Adrenal gland (tissue), 5 donors: ENCODE measurements around the gene SLC6A11.

Experiments
- POLR2A ChIP-seq, 2 donors: fragments of 450-650 bp; IDR thresholded peaks; one replicate each; pipeline ENCODE4 v1.6.1; 2017; ENCODE audit warnings: antibody characterized with exemption in 2 of 2, mild to moderate bottlenecking in 2 of 2, moderate library complexity in 1 of 2
- TF ChIP-seq, protein P1 (sequence below), 6 experiments: fragments of 450-650 bp in 4 of 6; fragments of 200-600 bp in 2 of 6; sonication (generic) in 1 of 6; IDR thresholded peaks; 1 replicate in 5 of 6; 2 replicates in 1 of 6; pipeline versions ENCODE4 v1.5.1 to v1.8.0; 2016 to 2021; ENCODE audit warnings: antibody characterized with exemption in 6 of 6, mild to moderate bottlenecking in 2 of 6, moderate library complexity in 1 of 6
- donor health status: DM: no; HTN: no; CAD: no.

DNA sequence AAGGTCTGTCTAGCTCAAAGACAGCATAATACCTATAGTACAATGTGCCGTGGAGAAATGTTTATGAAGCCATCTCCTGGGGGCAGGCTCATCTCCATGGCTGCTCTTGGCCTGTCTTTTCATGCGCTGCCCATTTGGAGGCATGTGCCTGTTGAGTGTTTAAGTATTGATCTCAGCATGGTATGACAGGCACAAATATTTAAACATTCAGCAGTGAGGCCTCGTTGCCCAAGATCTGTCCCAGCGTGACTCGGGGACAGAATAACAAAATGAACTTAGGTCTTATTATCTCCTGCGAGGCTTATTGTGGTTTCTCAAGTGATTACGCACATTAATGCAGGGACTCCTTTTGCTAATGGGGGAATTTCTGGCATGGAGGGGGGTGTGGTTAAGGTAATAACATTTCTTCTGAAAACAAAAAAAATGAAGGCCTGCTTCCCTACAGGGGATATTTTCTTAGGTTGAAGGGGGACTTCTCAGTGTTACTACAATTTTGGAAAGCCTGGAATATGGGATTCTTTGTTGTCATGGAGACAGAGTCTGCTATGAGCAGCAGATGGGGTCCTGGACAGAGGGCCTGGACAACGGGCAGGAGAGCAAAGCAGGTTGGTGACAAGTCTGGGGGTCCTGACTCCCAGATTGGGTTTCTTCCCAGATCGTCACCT, 172.1 kb downstream of the SLC6A11 start:
- TF ChIP-seq, protein P1, sequence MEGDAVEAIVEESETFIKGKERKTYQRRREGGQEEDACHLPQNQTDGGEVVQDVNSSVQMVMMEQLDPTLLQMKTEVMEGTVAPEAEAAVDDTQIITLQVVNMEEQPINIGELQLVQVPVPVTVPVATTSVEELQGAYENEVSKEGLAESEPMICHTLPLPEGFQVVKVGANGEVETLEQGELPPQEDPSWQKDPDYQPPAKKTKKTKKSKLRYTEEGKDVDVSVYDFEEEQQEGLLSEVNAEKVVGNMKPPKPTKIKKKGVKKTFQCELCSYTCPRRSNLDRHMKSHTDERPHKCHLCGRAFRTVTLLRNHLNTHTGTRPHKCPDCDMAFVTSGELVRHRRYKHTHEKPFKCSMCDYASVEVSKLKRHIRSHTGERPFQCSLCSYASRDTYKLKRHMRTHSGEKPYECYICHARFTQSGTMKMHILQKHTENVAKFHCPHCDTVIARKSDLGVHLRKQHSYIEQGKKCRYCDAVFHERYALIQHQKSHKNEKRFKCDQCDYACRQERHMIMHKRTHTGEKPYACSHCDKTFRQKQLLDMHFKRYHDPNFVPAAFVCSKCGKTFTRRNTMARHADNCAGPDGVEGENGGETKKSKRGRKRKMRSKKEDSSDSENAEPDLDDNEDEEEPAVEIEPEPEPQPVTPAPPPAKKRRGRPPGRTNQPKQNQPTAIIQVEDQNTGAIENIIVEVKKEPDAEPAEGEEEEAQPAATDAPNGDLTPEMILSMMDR (IDR thresholded peaks at IDR 0.05), result no peak
- TF ChIP-seq POLR2A (IDR thresholded peaks at IDR 0.05), result no peak
